ENCODE results near the gene CD300LG. TPM values are rescaled to one million over a fixed set of nuclear protein-coding genes. Genes with fewer than 3 reads are reported as not detected.

The CD300LG gene
- total and polyA plus RNA-seq, 2 experiments from 2014 or later = not detected

DNA sequence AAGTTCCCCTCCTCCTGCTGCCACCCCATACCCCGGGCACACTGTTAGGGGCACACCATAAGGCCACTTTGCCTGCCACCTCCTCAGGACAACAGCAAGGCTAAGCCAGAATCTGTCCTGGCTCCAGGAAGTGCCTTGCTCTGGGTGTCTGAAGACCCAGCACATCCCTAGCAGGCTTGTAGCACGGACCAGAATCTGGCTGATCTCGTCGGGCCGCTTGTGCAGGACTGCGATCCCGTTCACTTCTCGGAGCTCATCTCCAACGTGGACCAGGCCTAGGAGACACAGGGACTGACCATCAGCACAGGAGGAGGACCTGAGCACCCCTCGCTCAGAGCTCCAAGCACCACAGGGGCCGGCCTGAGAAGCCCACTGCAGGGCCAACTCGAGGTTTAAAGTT, 21.4 kb upstream of the CD300LG start:
- no peaks in the 10 kb centered on the region for H3K4me1 ChIP-seq (ENCODE audit: low read depth)
- TF ChIP-seq, protein P1, sequence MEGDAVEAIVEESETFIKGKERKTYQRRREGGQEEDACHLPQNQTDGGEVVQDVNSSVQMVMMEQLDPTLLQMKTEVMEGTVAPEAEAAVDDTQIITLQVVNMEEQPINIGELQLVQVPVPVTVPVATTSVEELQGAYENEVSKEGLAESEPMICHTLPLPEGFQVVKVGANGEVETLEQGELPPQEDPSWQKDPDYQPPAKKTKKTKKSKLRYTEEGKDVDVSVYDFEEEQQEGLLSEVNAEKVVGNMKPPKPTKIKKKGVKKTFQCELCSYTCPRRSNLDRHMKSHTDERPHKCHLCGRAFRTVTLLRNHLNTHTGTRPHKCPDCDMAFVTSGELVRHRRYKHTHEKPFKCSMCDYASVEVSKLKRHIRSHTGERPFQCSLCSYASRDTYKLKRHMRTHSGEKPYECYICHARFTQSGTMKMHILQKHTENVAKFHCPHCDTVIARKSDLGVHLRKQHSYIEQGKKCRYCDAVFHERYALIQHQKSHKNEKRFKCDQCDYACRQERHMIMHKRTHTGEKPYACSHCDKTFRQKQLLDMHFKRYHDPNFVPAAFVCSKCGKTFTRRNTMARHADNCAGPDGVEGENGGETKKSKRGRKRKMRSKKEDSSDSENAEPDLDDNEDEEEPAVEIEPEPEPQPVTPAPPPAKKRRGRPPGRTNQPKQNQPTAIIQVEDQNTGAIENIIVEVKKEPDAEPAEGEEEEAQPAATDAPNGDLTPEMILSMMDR (IDR thresholded peaks at IDR 0.05; ENCODE audit: low read depth, low read length) = no peak
- DNase-seq (ENCODE audit: low read depth in 1 of 2, low spot score in 1 of 2) = no peak
- no peaks in the 10 kb centered on the region for H3K27me3 ChIP-seq
- no peak overlapping the region for H3K4me3 ChIP-seq
- no peaks in the 10 kb centered on the region for H3K36me3 ChIP-seq
- H3K27ac ChIP-seq = no peak overlapping the region
- no peaks in the 10 kb centered on the region for H3K9me3 ChIP-seq (ENCODE audit: low read depth)

DNA sequence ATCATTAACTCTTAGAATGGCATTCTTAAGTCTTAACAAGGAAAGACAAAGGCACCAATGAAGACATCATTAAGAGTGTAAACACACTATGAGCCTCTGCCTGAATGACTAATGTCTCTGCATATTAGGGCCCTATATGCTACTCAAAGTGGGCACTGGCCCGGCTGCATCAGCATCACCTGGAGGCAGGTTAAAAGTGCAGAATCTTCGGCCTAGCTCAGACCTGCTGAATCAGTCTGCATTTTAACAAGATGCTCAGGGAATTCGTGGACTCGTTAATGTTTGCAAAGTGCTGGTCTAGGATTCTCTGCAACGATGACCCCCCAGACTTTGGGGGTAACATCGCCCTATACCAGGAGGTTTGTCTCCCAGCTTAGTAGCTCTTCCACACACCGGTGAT, 20.8 kb upstream of the CD300LG start:
- H3K27ac ChIP-seq = no peak overlapping the region
- DNase-seq (ENCODE audit: low read depth in 1 of 2, low spot score in 1 of 2) = no peak
- TF ChIP-seq, protein P1 (IDR thresholded peaks at IDR 0.05; ENCODE audit: low read depth, low read length) = no peak
- no peaks in the 10 kb centered on the region for H3K9me3 ChIP-seq (ENCODE audit: low read depth)
- H3K36me3 ChIP-seq = no peaks in the 10 kb centered on the region
- peaks cover under 1% of the 10 kb centered on the region for H3K4me1 ChIP-seq (ENCODE audit: low read depth)
- no peaks in the 10 kb centered on the region for H3K27me3 ChIP-seq
- H3K4me3 ChIP-seq = no peak overlapping the region

DNA sequence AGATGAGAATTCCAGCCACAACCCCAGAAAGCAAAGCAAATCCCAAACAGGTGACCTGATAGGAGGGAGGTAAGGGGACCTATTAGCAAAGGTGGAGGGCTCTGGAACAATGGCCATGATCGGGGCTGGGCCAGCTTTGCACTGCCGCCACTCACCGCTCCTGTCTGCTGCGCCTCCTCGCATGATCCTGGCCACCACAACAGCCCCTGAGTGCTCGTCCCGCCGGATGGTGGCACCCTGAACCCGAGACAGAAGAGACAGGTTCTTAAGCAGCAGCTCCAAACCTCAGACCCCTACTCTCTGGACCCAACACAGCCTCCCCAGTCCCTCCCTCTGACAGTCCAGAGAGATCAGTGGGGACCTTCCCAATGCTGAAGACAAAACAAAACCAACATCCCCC, 19.4 kb upstream of the CD300LG start:
- Histone ChIP-seq H3K36me3 (no peaks in the 10 kb centered on the region), H3K27me3 (no peaks in the 10 kb centered on the region), H3K27ac (no peak overlapping the region), H3K4me3 (no peak overlapping the region), H3K9me3 (ENCODE audit: low read depth) (no peaks in the 10 kb centered on the region), H3K4me1 (ENCODE audit: low read depth) (peaks cover 9% of the 10 kb centered on the region)
- DNase-seq (ENCODE audit: low read depth in 1 of 2, low spot score in 1 of 2) = no peak
- TF ChIP-seq, protein P1 (IDR thresholded peaks at IDR 0.05; ENCODE audit: low read depth, low read length) = no peak

DNA sequence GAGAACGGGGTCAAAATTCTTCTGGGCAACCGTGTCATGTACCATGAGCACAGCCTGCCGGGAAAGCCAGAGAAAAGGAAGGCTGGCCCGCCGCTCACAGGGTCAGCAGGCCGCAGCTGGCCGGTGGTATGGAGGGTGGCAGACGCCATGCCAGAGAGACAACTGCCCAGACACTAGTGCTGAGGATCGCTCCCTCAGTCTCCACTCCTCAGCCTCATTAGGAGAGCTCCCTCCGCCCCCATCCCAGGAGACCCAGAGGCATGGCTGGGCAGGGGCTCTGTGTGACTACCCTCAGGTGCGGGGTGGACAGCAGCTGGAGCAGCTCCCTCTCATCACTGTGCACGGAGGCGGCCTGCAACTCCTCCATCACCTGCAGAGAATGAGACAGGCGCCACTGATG, 17.2 kb upstream of the CD300LG start:
- no peaks in the 10 kb centered on the region for H3K27me3 ChIP-seq
- DNase-seq (ENCODE audit: low read depth in 1 of 2, low spot score in 1 of 2) = no peak
- H3K4me3 ChIP-seq = no peak overlapping the region
- peaks cover 9% of the 10 kb centered on the region for H3K4me1 ChIP-seq (ENCODE audit: low read depth)
- H3K9me3 ChIP-seq (ENCODE audit: low read depth) = no peaks in the 10 kb centered on the region
- no peak overlapping the region for H3K27ac ChIP-seq
- TF ChIP-seq, protein P1 (IDR thresholded peaks at IDR 0.05; ENCODE audit: low read depth, low read length) = no peak
- no peaks in the 10 kb centered on the region for H3K36me3 ChIP-seq

DNA sequence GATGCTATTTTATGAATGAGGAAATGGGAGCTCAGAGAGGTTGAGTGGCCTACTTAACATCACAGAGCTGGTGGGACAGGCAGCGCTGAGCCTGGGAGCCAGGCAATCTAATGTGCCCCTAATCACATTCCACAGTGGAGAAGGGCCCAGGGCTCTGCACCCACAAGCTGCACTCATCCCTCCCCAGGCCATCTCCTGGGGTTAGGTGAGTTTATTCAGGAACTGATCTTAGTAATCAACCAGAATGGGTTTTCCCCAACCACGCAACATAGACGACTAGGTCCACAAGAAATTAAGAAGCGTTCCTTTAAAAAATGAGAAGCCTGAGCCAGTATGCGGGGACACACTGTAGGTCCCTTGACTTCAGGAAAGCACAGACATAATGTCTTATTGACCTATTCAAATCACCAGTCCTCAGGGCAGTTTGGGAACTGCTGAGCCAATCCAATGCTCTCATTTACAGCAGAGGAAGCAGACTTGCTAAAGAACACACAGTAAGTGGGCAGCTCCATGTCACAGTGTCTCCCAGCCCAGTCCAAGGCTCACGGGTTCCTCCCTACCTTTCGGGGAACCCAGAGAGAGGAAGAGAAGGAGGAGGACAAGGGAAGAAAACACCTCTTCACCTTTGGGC, 16.4 kb upstream of the CD300LG start:
- Histone ChIP-seq H3K4me1 (ENCODE audit: low read depth) (peaks cover 9% of the 10 kb centered on the region), H3K36me3 (no peaks in the 10 kb centered on the region), H3K27me3 (no peaks in the 10 kb centered on the region), H3K27ac (no peak overlapping the region), H3K4me3 (no peak overlapping the region), H3K9me3 (ENCODE audit: low read depth) (no peaks in the 10 kb centered on the region)
- DNase-seq (ENCODE audit: low read depth in 1 of 2, low spot score in 1 of 2) = no peak
- TF ChIP-seq, protein P1 (IDR thresholded peaks at IDR 0.05; ENCODE audit: low read depth, low read length) = no peak
